ENCODE data around the gene ADI1. TPM values are rescaled to one million over a fixed set of nuclear protein-coding genes. Genes with fewer than 3 reads are reported as not detected.
"Not testable (repeated sequence)": the region's sequence is repeated elsewhere in the genome, so short reads cannot be mapped to it uniquely, and the experiment has no call there.

Gene ADI1
- total RNA-seq, 1 donor from 2014 or later, result 135 TPM

GRCh38 chr2:3457524-3458395 lies 61.6 kb downstream of the ADI1 start:
- peak; percentile 69 for DNase-seq (ENCODE audit: low spot score)
- intact Hi-C loops (cut with DNase I), result loop anchor here (2.0 kb wide), 1 partner anchor 33 kb away; no protein-coding TSS in a partner anchor

- DNase-seq (ENCODE audit: low spot score), result peak; percentile 46
- intact Hi-C loops (cut with DNase I), result no loop called here
These were observed 63.2 kb downstream of the ADI1 start for GRCh38 chr2:3456125-3456524.

DNA sequence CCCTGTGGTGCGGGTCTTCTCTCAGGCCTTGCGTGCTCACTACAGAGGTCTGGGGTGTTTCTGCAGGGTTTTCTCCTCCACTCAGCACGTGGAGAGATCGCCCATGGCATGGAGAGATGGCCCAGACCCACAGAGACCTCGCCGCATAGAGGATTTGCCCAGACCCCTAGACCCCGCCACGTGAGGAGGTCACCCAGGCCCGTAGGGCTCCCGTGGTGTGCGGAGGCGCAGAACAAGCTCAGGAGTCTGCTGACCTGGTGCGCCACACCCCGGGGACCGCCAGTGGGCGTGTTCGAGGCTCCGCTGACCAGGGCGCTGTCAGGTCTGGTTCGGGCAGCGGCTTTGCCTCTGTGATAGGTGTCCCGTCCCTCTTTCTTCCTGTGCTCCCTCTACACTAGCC lies 64.5 kb downstream of the ADI1 start:
- intact Hi-C loops (cut with DNase I), result no loop called here
- no peak for DNase-seq (ENCODE audit: low spot score)

- DNase-seq (ENCODE audit: low spot score); intact Hi-C loops (cut with DNase I): not testable (repeated sequence)
These were observed 65.3 kb downstream of the ADI1 start for GRCh38 chr2:3454005-3454404.

DNA sequence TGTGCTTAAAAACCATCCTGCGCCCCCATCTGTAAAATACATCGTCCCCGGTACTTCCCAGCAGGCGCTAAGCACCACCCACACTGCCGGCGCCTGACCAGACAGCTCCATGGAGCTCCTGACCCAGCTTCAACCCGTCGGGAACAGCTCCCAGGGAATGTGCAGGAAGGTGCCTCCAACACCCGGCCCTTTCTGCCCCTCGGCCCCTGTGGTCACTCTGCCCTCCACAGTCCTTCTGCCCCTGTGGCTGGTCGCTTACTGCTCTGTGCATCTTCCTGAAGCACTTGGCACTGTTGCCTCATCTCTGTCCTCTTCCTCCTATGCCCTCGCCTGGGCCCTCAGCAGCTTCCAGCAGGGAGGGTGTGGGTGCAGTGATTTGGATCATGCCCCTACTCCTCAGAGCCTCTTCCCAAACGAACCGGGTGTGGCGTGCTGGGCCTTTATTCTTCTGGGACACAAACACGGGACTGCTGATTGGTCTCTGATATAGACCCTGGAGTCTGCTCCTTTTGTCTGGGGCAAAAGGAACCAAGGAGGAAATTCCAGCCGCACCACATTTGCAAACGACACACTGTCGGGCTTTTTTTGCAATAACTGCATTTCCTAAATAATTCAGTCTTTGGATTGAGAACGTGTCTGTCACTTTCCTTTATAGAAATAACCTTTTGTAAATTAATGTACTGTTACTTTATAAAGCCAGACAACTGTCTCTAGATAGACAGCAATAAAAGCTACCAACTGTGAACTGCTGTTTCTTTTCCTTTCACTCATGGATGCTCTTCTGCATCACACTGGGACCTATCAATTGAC lies 65.9 kb downstream of the ADI1 start:
- intact Hi-C loops (cut with DNase I), result no loop called here
- no peak for DNase-seq (ENCODE audit: low spot score)

DNA sequence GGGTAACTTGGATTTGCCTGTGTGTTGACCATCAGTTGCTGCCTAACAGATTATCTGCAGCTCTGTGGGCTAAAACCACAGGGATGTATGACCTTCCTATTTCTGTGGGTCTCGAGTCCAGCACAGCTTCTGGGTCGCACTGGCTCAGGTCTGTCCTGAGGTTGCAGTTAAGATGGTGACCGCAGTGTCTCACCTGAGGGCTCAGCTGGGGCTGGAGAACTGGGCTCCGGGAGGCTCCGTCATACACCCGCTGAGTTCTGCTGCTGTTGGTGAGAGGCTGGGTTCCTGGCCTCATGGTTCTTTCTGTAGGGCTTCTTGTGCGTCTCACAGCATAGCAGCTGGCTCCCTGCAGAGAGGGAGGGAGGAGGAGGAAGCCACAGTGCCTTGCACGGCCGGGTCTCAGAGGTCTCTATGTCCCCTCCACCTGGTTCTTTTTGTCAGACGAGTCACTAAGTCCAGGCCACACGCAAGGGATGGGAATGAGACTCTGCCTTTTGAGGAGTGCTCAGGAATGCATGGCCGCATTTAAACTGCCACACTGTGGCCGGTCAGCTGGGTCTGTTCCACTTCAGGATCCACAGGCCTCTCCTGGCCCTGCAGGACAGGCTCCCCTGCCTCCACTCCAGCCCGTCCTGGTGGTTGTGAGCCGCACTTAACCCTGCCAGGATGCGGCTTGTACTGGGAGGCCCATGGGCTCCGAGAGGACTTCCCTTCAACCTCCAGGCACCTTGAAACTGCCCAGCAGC lies 67.2 kb downstream of the ADI1 start:
- DNase-seq (ENCODE audit: low spot score), result no peak
- intact Hi-C loops (cut with DNase I), result no loop called here

- intact Hi-C loops (cut with DNase I), result no loop called here
- no peak for DNase-seq (ENCODE audit: low spot score)
These were observed 68.2 kb downstream of the ADI1 start for GRCh38 chr2:3451169-3451568.

GRCh38 chr2:3450385-3451010 lies 68.8 kb downstream of the ADI1 start:
- DNase-seq (ENCODE audit: low spot score), result no peak
- intact Hi-C loops (cut with DNase I), result no loop called here

- DNase-seq (ENCODE audit: low spot score), result no peak
- intact Hi-C loops (cut with DNase I), result no loop called here
These were observed 69.4 kb downstream of the ADI1 start for GRCh38 chr2:3449936-3450335.

- intact Hi-C loops (cut with DNase I), result no loop called here
These were observed 70.2 kb downstream of the ADI1 start for GRCh38 chr2:3449086-3449485.

DNA sequence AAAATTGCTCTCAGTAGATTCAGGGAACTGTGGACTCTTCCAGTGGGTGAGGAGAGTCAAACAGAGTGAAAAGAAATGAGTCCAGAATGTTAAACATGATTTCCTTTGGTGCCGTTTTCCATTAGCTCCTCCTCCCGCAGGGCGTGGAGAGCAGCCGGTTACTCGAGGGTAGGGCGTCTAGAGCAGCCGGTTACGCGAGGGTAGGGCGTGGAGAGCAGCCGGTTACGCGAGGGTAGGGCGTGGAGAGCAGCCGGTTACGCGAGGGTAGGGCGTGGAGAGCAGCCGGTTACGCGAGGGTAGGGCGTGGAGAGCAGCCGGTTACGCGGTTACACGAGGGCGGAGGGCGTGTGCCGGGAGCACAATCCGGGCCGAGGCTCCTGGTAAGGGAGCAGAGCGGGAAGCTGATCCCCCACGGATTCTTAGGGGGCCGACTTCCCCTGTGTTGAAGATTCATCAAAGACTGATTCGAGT lies 70.9 kb downstream of the ADI1 start:
- DNase-seq (ENCODE audit: low spot score); intact Hi-C loops (cut with DNase I): not testable (repeated sequence)

More at GRCh38 chr2:3449086-3449485, 70.2 kb downstream of the ADI1 start:
- no peak for DNase-seq (ENCODE audit: low spot score)

DNA sequence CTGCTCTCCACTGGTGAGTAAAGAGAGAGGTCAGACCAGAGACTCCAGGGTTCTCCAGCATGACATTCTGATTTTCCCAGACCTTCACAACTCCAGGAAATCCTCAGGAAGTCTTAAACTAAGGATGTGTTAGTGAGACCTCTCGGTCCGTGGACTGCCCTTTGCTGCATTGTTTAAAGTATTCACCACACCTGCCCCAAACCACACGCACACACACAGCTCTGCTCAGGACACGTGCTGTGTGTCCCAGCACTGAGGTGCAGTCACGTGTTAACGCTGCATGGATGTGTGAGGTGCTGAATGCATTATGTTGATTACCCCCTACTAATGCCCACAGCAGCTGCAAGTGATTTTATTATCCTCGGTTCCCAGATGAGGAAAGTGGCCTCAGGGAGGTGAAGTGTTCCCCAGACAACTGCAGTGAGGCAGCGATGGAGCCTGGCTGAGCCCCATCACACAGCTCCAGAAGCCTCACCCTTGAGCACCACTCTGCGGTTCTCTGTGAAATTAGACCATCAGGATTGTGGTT lies 71.5 kb downstream of the ADI1 start:
- no peak for DNase-seq (ENCODE audit: low spot score)
- intact Hi-C loops (cut with DNase I), result no loop called here

Other genes with a start within 250 kb of the ADI1 start
- 10.5 TPM for gene EIPR1, start 141.7 kb downstream of the ADI1 start, total RNA-seq
- gene TRAPPC12, start 139.8 kb downstream of the ADI1 start, total RNA-seq, result 67.5 TPM
- gene RNASEH1, start 38.8 kb upstream of the ADI1 start, total RNA-seq, result 21.4 TPM
- gene RPS7, start 55.7 kb upstream of the ADI1 start, total RNA-seq, result 489 TPM
- 3.1 TPM for gene COLEC11, start 75.6 kb upstream of the ADI1 start, total RNA-seq
- gene ALLC, start 138.7 kb upstream of the ADI1 start, total RNA-seq, result not detected
- gene DCDC2C, start 184.0 kb upstream of the ADI1 start, total RNA-seq, result not detected

Data from cardiac septum (tissue), 1 donor.